Nucleus accumbens (tissue), 56 donors: ENCODE measurements around the gene SUCNR1.
"Not testable (repeated sequence)": the region's sequence is repeated elsewhere in the genome, so short reads cannot be mapped to it uniquely, and the experiment has no call there.

Experiments used
- DNase-seq, 56 donors: peaks; one replicate each; lab custom pipeline; 2025; lab: John Stamatoyannopoulos, UW

The SUCNR1 gene, protein sequence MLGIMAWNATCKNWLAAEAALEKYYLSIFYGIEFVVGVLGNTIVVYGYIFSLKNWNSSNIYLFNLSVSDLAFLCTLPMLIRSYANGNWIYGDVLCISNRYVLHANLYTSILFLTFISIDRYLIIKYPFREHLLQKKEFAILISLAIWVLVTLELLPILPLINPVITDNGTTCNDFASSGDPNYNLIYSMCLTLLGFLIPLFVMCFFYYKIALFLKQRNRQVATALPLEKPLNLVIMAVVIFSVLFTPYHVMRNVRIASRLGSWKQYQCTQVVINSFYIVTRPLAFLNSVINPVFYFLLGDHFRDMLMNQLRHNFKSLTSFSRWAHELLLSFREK

DNA sequence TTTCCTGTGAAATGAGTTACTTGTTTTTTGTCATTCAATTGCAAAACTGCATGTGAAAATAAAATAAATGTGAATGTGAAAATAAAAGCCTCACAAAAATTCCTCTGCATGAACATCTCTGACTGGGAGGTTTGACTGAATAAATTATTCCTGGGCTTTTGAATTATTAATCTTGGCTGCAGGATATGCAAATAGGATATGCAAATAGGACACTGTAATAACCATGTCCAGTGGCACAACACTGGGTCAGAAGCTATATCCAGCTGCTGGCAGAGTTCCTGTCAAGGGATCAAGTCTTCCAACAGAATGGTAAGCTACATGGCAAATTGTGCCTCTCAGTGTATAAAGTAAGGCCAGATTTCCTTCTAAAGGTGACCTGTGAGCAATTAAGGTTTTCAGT, at the start of gene SUCNR1:
TSS of gene SUCNR1 (plus strand) at position 246 of the 400 bp plus-strand sequence. CDS start 6,250 bp downstream, outside the sequence.
- DNase-seq: no peak

DNA sequence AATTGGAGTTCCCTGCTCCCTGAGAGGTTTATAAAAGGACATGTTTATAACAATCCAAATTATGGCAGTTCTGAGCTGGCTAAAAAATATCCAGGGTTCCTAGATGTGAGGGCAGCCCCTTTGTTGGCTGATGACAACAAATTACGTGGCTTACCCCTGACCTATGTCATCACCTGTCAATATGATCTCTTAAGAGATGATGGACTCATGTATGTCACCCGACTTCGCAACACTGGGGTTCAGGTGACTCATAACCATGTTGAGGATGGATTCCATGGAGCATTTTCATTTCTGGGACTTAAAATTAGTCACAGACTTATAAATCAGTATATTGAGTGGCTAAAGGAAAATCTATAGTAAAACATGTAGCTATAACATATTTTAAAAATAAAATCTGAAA, 45.6 kb upstream of the SUCNR1 start:
- no peak for DNase-seq

DNA sequence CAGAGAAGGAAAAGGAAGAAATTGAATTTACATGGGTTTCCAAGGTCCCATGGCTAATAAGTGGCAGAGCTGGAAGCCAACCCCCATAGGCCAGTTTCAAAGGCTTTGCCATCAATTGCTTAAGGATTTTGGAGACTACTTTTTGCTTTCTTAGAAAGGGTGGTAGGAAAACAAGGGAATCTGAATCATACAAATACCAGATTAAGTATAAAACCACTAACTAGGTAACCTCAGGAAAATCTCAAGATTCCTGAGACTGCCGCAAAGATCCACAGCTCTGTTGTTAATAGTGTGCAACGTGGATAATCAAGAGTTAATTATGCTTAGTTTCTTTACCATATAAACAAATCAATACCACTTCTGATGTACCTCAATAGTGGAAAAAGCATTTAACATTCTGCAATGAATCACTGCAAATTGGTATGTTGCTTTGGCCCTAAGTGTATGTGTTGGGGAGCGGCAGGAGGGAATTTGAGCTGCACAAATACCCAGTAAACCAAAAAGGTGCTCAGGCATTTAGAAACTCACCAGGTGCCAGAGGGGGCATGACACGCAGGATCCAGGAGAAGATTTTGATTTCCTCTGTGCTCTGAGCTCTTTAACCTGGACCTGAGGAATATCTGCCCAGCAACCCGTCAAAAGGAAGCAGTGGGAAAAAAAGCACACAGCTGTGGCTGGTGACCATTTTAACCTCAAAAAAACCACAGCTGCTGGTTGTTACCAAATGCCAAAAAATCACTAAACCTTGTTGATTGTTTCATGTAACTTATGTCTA, 37.5 kb upstream of the SUCNR1 start:
- no peak for DNase-seq

DNA sequence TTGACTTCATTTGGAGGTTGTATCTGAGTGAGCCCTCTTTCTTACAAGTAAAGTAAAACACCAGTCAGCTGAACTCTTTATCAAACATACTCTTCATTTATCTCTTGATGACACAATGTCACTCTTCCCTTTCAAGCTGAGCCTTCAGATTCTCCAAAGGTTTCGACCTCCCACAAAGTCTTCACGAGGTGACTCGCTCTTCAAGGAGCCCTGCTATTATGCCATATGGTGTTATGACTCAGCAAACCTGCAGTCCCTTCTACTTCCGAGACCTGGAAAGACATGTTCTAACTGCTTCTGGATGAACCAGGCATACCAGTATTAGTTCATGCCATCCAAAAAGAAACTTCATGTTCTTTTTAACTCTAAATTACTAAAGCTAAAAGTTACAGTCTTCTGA, 36.4 kb upstream of the SUCNR1 start:
- no peak for DNase-seq

DNA sequence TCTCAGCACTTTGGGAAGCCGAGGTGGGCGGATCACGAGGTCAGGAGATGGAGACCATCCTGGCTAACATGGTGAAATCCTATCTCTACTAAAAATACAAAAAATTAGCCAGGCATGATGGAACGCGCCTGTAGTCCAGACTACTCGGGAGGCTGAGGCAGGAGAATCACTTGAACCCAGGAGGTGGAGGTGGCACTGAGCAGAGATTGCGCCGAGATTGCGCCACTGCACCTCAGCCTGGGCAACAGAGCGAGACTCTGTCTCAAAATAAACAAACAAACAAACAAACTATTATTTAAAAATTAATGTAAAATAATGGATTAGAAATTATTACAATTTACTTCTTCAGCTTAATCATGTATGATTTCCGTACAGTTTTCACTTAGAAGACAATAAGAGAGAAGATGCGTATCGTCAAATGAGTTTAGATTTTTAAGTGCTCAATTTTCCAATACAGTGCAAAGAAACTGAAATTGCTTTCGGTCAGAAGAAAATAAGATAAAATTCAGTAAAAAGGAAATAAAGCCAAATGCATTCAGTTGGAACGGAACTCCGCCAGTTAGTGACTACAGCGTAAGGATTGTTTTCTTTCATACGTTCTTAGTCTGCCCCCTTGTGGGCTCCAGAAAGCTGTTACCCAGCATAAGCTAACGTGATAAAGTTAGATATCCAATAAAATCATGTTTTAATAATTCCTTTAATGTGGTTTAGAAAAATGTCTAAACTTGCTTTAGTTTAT, 34.7 kb upstream of the SUCNR1 start:
- DNase-seq: peak in 21 of 56 donors; percentile 1 to 63 (median 24)

DNA sequence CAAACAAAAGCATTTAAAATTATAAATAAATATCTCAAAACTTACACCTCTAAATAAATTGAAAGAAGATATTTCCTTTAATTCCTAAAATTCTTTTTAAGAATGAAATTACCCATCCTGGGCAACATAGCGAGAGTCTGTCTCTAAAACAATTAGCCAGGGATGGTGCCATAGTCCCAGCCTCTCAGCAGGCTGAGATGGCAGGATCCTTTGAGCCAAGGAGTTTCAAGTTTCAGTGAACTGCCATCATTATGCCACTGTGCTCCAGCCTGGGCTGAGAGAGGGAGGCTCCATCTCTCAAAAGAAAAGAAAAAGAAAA, 34.2 kb upstream of the SUCNR1 start:
- DNase-seq: no peak

DNA sequence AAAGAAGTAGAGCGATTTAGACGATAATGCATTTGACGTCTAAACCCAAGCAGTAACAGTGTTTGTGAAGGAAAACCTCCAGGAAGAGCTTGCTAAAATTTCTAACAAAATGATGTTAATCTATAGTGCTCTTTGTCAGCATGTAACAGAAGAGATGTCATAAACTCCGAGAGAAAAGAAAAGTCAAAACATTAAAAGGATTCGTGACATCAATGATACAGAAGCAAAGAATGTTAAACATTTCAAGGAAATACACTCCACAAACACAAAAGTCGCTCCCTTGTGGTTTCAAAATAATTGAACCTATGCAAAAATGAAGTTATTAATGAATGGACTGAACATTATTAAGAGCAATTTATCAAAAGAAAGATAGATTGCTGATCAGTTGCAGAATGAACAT, 31.6 kb upstream of the SUCNR1 start:
- no peak for DNase-seq

DNA sequence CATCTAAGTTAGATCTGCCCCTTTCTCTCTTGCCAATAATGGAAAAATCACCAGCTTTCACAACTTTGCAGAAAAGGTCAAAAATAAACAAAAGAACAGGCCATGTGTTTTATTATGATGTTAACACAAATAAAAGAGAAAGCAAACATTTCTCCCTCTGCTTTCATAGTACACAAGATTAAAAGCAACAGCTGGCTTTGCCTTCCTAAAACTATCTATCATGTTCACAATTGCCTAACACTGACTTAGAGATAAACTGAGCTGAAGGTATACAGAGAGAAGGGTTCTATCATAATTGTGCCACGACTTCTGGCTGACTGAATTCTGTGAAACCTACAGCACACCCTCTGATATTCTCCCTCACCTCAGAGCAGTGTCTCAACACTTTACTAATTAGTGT, 30.2 kb upstream of the SUCNR1 start:
- DNase-seq: no peak

DNA sequence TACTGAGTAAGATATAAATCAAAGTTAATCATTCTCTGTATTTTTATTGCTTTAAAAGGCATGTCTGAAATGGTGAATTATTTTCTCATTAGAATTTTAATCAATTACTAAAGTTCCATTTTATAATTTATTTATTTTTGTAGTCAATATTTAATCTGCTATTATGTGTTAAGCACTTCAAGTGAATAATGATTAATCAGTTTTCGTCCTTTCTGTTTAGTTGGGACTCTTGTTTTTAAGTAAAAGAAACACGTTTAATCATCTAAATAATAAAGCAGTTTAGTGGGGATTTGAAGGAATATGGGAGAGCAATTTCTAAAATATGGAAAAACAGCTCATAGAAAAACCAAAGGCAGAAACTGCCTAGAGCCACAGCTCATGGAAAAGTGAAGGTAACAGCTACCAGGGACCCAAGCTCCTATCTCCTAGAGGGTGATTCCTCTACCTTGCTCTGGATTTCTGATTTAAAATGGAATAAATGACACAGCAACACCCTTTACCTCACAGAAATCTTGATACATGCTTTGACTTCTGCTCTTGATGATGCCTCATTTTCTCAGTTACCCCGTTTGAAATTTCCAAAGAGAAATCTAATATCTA, 28.0 kb upstream of the SUCNR1 start:
- DNase-seq: no peak

DNA sequence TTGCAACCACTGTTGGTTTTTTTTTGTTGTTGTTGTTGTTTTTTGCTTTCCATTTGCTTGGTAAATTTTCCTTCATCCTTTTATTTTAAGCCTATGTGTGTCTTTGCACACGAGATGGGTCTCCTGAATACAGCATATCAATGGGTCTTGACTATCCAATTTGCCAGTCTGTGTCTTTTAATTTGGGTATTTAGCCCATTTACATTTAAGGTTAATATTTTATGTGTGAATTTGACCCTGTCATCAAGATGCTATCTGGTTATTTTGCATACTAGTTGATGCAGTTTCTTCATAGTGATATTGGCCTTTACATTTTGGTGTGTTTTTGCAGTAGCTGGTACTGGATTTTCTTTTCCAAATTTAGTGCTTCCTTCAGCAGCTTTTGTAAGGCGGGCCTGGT, 23.4 kb upstream of the SUCNR1 start:
- DNase-seq: not testable (repeated sequence)

DNA sequence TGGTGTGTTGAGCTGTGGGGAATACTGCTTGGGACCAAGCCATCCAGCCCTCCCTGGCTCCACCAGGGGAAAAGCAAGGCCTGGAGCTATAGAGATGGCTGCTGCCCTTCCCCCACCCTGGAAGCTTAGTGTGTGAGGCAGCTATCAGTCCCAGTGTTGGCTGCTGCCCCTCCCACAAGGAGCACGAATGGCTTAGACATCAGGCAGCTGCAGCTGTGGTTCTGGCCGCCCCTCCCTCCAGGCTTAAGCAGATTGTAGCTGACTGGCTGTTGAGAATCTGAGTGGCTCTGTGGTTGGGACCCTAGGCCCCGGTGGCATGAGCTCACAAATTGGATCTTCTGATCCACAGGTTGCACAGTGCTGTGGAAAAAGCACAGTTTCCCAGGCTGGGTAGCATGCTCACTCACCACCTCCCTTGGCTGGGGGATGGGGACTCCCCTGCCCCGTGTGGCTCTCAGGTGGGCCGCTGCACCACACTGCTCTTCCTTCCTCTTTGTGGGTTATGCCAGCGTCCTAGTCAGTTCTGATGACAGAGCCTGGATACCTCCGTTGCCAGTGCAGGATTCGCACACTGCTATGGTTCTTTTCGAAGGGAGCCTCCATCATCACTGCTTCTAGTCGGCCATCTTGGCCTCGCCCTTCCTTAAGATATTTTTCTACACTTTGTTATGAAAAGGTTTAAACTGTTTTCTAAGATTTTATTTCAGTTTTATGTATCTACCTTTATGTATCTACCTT, 21.2 kb upstream of the SUCNR1 start:
- DNase-seq: no peak

DNA sequence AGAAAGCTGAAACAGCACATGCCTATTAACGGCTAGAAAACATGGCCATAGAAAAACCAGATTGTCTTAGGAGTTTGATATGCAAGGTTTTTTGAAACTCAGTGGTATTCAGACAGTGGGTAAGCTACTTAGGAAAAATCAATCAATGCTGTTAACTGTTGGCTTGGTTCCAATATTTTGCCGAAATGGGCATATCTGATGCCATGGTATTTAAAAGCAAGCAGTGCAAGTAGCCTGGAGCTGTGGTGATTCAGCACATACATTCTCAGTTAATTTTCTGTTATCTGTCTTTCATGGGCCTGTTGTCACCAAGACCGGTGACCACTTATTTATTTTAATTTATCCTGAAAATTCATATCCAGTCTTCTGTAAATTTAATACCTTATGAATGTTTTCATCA, 17.3 kb upstream of the SUCNR1 start:
- DNase-seq: no peak

DNA sequence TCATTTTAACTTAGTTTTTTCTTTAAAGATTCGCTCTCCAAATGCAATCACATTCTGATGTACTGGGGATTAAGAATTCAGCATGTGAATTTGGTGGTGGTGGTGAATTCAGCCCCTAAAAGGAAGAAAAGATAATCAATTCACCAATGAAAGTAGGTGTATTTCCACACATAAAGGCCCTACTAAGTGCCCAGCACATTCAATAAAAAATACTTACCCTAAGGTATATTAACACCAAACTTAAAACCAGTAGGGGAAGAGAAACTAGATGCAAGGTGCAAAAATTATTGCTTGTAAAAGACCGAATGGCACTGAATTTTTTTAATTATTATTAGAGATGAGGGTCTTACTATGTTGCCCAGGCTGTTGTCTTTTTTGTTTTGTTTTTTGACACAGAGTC, 16.8 kb upstream of the SUCNR1 start:
- DNase-seq: no peak

DNA sequence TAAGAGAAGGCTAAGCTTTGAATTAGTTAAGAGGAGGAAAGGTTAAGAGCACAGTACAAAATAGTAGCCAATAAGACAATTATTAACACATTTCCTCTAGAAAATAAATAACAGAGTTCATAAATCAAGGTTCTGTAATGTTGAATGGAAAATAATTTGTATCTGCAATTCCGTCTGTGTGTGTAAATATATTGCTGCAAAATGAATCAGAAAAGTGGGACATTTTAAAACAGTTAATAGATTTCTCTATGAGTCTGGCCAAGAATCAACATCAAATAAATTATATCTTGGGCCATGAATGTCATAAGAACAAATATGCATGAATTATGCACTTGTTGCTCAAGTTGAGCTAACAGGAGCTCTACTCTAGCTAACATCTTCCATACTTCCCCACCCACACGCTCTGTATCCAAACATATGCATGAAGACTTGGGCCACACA, 14.2 kb upstream of the SUCNR1 start:
- no peak for DNase-seq

DNA sequence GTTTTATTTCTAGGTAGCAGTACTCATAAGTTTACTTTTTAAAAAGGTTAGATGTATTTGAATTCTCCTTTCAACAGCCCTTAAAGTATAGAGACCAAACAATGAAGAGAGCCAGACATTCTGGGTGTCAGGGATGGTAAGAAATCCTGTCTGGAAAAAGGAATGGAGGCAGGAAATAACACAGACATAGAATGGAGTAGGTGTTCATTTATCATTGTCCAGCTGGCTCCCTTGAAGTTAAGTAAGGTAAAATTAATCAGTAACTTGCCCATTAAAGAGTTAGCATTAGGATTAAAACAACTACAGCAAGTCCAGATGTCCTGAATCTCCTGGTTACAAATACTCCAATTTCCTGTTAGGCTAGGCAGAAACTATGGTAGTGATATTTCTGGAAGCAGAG, 13.5 kb upstream of the SUCNR1 start:
- no peak for DNase-seq

DNA sequence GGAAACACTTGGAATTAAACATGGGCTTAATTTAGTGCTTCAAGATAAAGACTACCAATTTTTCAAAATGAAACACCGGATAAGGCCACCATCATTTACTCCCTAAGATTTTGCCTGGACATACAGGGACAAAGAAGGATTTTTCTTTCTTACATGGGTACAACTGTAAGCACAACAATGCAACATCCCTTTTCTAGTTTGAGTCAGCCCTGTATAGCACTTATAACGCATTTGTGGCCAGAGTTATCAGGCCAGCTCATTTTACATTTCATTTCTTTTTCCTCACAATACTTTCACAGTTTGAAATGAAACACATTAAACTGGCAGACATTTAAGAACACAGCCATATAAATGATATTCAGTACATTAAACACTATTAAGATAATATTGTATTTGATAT, 9.8 kb upstream of the SUCNR1 start:
- DNase-seq: no peak

DNA sequence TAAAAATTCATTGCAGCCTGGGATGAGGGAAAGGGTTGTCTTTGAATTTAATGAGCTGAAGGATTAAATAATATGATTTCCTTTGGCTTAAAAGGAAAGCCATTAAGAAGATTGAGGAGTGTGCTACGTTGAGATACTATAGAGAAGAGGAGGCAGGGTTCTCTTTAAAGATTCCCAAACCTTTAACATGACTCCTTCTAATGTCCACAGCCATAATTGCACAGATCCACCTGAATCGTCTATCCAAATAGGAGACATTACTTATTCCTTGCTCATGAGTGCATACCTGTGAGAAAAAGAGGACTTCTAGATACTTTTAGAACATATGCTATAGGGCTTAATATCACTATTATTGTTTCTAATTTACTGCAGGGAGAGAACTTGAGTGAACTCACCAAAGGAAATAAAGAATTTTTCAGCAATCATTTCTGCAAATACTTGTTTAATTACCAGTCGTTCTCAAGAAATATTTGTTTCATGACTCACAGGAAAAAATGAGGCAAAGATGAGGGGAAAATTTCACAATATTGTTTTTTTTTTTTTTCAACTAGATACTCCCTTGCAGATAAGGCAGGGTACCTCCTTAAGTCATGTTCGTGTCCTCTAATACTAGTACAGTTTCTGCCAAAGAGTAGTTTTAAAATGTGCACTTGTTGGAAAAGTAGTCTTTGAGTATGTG, 8.9 kb upstream of the SUCNR1 start:
- no peak for DNase-seq

DNA sequence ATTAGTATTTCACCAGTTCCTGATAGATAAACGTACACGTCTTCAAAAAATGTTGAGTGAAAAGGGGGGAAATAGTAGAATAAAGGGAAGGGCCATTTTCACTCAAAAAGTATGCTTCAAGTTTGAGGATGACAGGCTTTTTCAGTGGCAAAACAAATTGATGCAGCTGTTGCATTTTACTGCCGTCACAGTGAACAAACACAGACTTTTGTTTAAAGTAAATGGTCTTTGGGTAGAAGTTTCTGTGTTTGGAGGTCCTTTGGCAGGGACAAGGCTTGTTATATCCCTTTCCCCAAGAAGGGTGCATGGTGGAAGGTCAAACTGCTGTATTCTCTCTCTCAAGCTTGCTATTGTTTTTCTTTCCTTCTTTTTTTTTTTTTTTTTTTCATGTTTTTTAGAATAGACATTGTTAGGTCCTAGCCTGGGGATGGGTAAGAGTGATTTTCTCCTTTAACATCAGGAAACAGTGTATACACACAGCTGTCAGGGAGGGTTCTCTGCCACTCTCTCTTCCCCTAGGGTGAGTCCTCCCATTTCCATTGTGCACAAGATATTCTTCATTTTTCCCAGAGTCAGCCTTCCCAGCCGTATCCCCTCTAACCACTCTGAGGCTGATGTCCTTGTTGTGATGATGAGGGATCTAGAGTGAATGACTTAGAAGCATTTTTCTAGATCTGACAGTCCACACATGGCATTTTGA, 6.6 kb upstream of the SUCNR1 start:
- DNase-seq: no peak

DNA sequence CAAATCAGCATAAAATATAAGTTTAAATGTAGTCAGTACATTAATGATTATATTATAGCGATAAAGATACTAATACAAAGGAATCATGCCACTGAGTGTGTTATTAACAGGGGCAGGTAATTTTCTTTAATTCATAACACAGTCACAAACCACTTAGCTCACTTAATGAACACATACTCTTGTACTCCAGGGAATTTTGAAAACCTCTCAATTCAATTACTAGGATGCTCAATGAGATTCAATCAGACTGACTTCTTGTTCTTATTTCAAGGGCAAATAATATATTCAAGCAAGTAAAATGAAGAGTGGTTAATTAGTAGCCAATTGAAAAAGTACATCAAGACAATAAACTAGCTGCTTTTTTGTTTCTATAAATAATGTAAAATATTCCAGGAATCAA, 5.8 kb upstream of the SUCNR1 start:
- no peak for DNase-seq
